H9 (cell line): ENCODE data around the gene NAP1L3. TPM values are rescaled to one million over a fixed set of nuclear protein-coding genes. Genes with fewer than 3 reads are reported as not detected.

Experiments used
- DNase-seq: peaks from one replicate; pipeline ENCODE4 v3.0.0-alpha.2; 2017
- H2AFZ ChIP-seq: one replicate; pipeline ENCODE4 v1.6.1; 2013; ENCODE audit warnings: mild to moderate bottlenecking, low read length, control low read depth, moderate library complexity
- H2AK5ac ChIP-seq: 2 replicates; pipeline ENCODE4 v1.6.1; 2013; ENCODE audit warnings: low read length, control low read depth, mixed read lengths; ENCODE audit not compliant: insufficient read length
- H2BK120ac ChIP-seq: one replicate; pipeline ENCODE4 v1.6.1; 2013; ENCODE audit warnings: low read depth, mild to moderate bottlenecking, low read length, control low read depth, inconsistent platforms; ENCODE audit not compliant: poor library complexity, severe bottlenecking
- H2BK12ac ChIP-seq: 2 replicates; pipeline ENCODE4 v1.6.1; 2013; ENCODE audit warnings: low read length, control low read depth, mixed read lengths, low read depth; ENCODE audit not compliant: insufficient read length
- H2BK15ac ChIP-seq: 2 replicates; pipeline ENCODE4 v1.6.1; 2013; ENCODE audit warnings: low read depth, low read length, control low read depth
- H2BK20ac ChIP-seq: one replicate; pipeline ENCODE4 v1.6.1; 2013; ENCODE audit warnings: low read depth, mild to moderate bottlenecking, low read length, control low read depth, inconsistent platforms; ENCODE audit not compliant: poor library complexity, severe bottlenecking
- H2BK5ac ChIP-seq: 2 replicates; pipeline ENCODE4 v1.6.1; 2013; ENCODE audit warnings: low read length, control low read depth, mixed read lengths; ENCODE audit not compliant: insufficient read length
- H3K14ac ChIP-seq: 2 replicates; pipeline ENCODE4 v1.6.1; 2013; ENCODE audit warnings: low read length, control low read depth; ENCODE audit not compliant: insufficient read depth
- H3K18ac ChIP-seq: 2 replicates; pipeline ENCODE4 v1.6.1; 2013; ENCODE audit warnings: low read depth, mild to moderate bottlenecking, mixed read lengths, low read length, control low read depth; ENCODE audit not compliant: insufficient read length
- H3K23ac ChIP-seq: 2 replicates; pipeline ENCODE4 v1.6.1; 2013; ENCODE audit warnings: low read length, control low read depth, mixed read lengths, low read depth; ENCODE audit not compliant: insufficient read length
- H3K23me2 ChIP-seq: 2 replicates; pipeline ENCODE4 v1.6.1; 2013; ENCODE audit warnings: low read depth, mild to moderate bottlenecking, mixed read lengths, low read length, control low read depth; ENCODE audit not compliant: insufficient read length, poor library complexity, severe bottlenecking
- H3K27ac ChIP-seq: 2 replicates; pipeline ENCODE4 v1.5.1; 2013; ENCODE audit warnings: low read length, control low read depth, mixed read lengths, low read depth; ENCODE audit not compliant: insufficient read length
- H3K27me3 ChIP-seq: 2 replicates; pipeline ENCODE4 v1.6.1; 2013; ENCODE audit warnings: low read length, control low read depth, inconsistent platforms; ENCODE audit not compliant: insufficient read depth
- H3K4ac ChIP-seq: 2 replicates; pipeline ENCODE4 v1.6.1; 2013; ENCODE audit warnings: low read depth, mild to moderate bottlenecking, control low read depth, inconsistent platforms, low read length, moderate library complexity
- H3K4me1 ChIP-seq: 2 replicates; pipeline ENCODE4 v1.6.1; 2013; ENCODE audit warnings: low read length, control low read depth, inconsistent platforms; ENCODE audit not compliant: insufficient read depth
- H3K4me2 ChIP-seq: 2 replicates; pipeline ENCODE4 v1.6.1; 2013; ENCODE audit warnings: low read length, control low read depth, mixed read lengths; ENCODE audit not compliant: insufficient read length, insufficient read depth
- H3K56ac ChIP-seq: 2 replicates; pipeline ENCODE4 v1.6.1; 2013; ENCODE audit warnings: low read depth, mild to moderate bottlenecking, mixed read lengths, low read length, control low read depth; ENCODE audit not compliant: insufficient read length
- H3K79me1 ChIP-seq: 2 replicates; pipeline ENCODE4 v1.6.1; 2013; ENCODE audit warnings: low read depth, mild to moderate bottlenecking, moderate library complexity, low read length, control low read depth, inconsistent platforms; ENCODE audit not compliant: insufficient read depth, poor library complexity, severe bottlenecking
- H3K79me2 ChIP-seq: 2 replicates; pipeline ENCODE4 v1.6.1; 2013; ENCODE audit warnings: low read length, control low read depth, inconsistent platforms; ENCODE audit not compliant: insufficient read depth
- H3K9ac ChIP-seq: 2 replicates; pipeline ENCODE4 v1.6.1; 2013; ENCODE audit warnings: low read length, control low read depth, mixed read lengths; ENCODE audit not compliant: insufficient read length; ENCODE audit errors: extremely low read depth
- H3K9me3 ChIP-seq: one replicate; pipeline ENCODE4 v1.6.1; 2013; ENCODE audit warnings: low read depth, low read length, inconsistent platforms; ENCODE audit not compliant: control insufficient read depth
- H3T11ph ChIP-seq: one replicate; pipeline ENCODE4 v1.6.1; 2013; ENCODE audit warnings: mild to moderate bottlenecking, low read length, control low read depth, inconsistent platforms
- H4K20me1 ChIP-seq: one replicate; pipeline ENCODE4 v1.6.1; 2013; ENCODE audit not compliant: control insufficient read depth, insufficient read length, insufficient read depth
- H4K5ac ChIP-seq: 2 replicates; pipeline ENCODE4 v1.6.1; 2013; ENCODE audit warnings: low read depth, mild to moderate bottlenecking, mixed read lengths, low read length, control low read depth; ENCODE audit not compliant: insufficient read length
- H4K8ac ChIP-seq: replicated peaks from 2 replicates; pipeline ENCODE4 v1.6.1; 2013; ENCODE audit warnings: low read length, control low read depth, mixed read lengths, low read depth; ENCODE audit not compliant: insufficient read length
- H4K91ac ChIP-seq: 2 replicates; pipeline ENCODE4 v1.6.1; 2013; ENCODE audit warnings: low read depth, mild to moderate bottlenecking, moderate library complexity, mixed read lengths, low read length, control low read depth; ENCODE audit not compliant: insufficient read length
- H3K27ac Mint-ChIP-seq, 3 experiments: 2 replicates in 2 of 3; 3 replicates in 1 of 3; pipeline ENCODE4 v1.8.0; 2020 to 2021; ENCODE audit warnings: mixed read lengths in 3 of 3, mild to moderate bottlenecking in 1 of 3, moderate library complexity in 1 of 3
- H3K27me3 Mint-ChIP-seq: 2 replicates; pipeline ENCODE4 v1.8.0; 2021; ENCODE audit warnings: low read depth, mild to moderate bottlenecking, moderate library complexity, mixed read lengths
- H3K36me3 Mint-ChIP-seq, 3 experiments: 2 replicates in 2 of 3; 3 replicates in 1 of 3; pipeline ENCODE4 v1.8.0; 2020 to 2021; ENCODE audit warnings: low read depth in 3 of 3, mixed read lengths in 3 of 3; ENCODE audit not compliant: insufficient read depth in 1 of 3
- H3K4me1 Mint-ChIP-seq, 2 experiments: 2 replicates each; pipeline ENCODE4 v1.8.0; 2020; ENCODE audit warnings: mixed read lengths in 2 of 2
- H3K4me3 Mint-ChIP-seq, 2 experiments: 2 replicates in 1 of 2; 3 replicates in 1 of 2; pipeline ENCODE4 v1.8.0; 2020 to 2021; ENCODE audit warnings: mild to moderate bottlenecking in 2 of 2, mixed read lengths in 2 of 2, moderate library complexity in 1 of 2
- H3K9me3 Mint-ChIP-seq, 2 experiments: 2 replicates in 1 of 2; 3 replicates in 1 of 2; pipeline ENCODE4 v1.8.0; 2020; ENCODE audit warnings: mild to moderate bottlenecking in 2 of 2, mixed read lengths in 2 of 2, moderate library complexity in 1 of 2
- CTCF ChIP-seq: fragments of 200-600 bp; sonication (generic); conservative IDR thresholded peaks from 3 replicates; pipeline ENCODE4 v1.8.0; 2021; ENCODE audit warnings: antibody characterized with exemption, mild to moderate bottlenecking
- WGBS: extraction: QIAGEN DNeasy Blood & Tissue Kit; methylation state at CpG from one replicate; pipeline ENCODE4 v1.1.7; 2013; ENCODE audit warnings: missing lambda C conversion rate, low lambda C conversion rate, mixed read lengths; ENCODE audit not compliant: insufficient read length; ENCODE audit errors: extremely low coverage; 5-methylcytosine and 5-hydroxymethylcytosine counted together
- total RNA-seq: library from RNA; stranded (reverse); gene quantifications from 2 replicates; pipeline ENCODE4 v1.2.1, GENCODE V29; 2021

Gene NAP1L3
- total RNA-seq, 1 experiment from 2014 or later = 91.7 TPM

DNA sequence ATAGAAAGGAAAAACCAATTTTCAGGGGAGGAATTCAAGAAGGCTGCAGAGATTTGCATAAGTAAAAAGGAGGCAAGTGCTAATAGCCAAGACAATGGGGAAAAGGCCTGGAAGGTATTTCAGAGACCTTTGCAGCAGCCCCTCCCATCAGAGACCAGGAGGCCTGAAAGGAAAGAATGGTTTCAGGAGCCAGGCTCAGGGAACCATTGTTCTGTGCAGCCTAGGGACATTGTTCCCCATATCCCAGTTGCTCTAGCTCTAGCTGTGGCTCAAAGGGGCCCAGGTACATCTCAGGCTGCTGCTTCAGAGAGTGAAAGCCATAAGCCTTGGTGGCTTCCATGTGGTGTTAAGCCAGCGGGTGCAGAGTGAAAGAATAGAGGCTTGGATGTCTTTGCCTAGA, 24.0 kb downstream of the NAP1L3 start:
- H3K4ac ChIP-seq = no peak overlapping the region
- H3K27me3 ChIP-seq = no peaks in the 10 kb centered on the region
- no peak overlapping the region for H4K91ac ChIP-seq
- Mint-ChIP-seq H3K4me3 (no peak overlapping the region), H3K4me1 (peaks cover 6 to 10% of the 10 kb centered on the region in 2 experiments; a peak in 3 of 4 replicates), H3K9me3 (peaks cover 48% of the 10 kb centered on the region in 2 experiments), H3K27me3 (no peaks in the 10 kb centered on the region), H3K27ac (0 out of 7 replicates have a peak overlapping the region, but pooled peaks of 1 of the 3 experiments have one; percentile 42), H3K36me3 (peaks cover 29 to 70% (median 35%) of the 10 kb centered on the region in 3 experiments)
- H3K18ac ChIP-seq = no peak overlapping the region
- H2AFZ ChIP-seq = no peak overlapping the region
- no peak overlapping the region for H4K8ac ChIP-seq
- no CpG with 5 or more reads among the region's 1 CpG for WGBS
- H3K27ac ChIP-seq = no peak overlapping the region
- H3K23ac ChIP-seq = no peak overlapping the region
- H3K23me2 ChIP-seq = no peaks in the 10 kb centered on the region
- H2BK5ac ChIP-seq = no peak overlapping the region
- TF ChIP-seq CTCF = no peak
- no peak overlapping the region for H2BK15ac ChIP-seq
- no peak overlapping the region for H2BK12ac ChIP-seq
- H2AK5ac ChIP-seq = no peak overlapping the region
- no peak overlapping the region for H3K14ac ChIP-seq
- no peak overlapping the region for H3K9ac ChIP-seq
- no peaks in the 10 kb centered on the region for H4K20me1 ChIP-seq
- H3K79me2 ChIP-seq = no peaks in the 10 kb centered on the region
- DNase-seq = peak; percentile 31
- H4K5ac ChIP-seq = no peak overlapping the region
- H3K9me3 ChIP-seq = no peaks in the 10 kb centered on the region
- H3K4me1 ChIP-seq = no peaks in the 10 kb centered on the region
- H3K56ac ChIP-seq = no peak overlapping the region
- H3K79me1 ChIP-seq = no peaks in the 10 kb centered on the region
- H2BK20ac ChIP-seq = no peak overlapping the region
- H2BK120ac ChIP-seq = no peak overlapping the region
- H3K4me2 ChIP-seq = no peak overlapping the region
- no peak overlapping the region for H3T11ph ChIP-seq
